CD14-positive monocyte (primary cell): ENCODE data around the gene STON1. TPM values are rescaled to one million over a fixed set of nuclear protein-coding genes. Genes with fewer than 3 reads are reported as not detected.
A peak's percentile ranks its signal among the peaks of the same experiment; 100 is the strongest.

Source experiments
- DNase-seq, 3 donors: peaks; one replicate each; pipeline ENCODE4 v3.0.0-alpha.2; 2011 to 2022
- H2AFZ ChIP-seq: 2 replicates; pipeline ENCODE4 v1.6.0; 2012; ENCODE audit warnings: mild to moderate bottlenecking, low read depth, low read length, inconsistent platforms; ENCODE audit not compliant: insufficient read depth, poor library complexity, severe bottlenecking
- H3K27ac ChIP-seq, 2 donors: 1 replicate in 1 of 2; 2 replicates in 1 of 2; pipeline ENCODE4 v1.5.1; 2012 to 2013; ENCODE audit warnings: low read length in 2 of 2, control low read depth in 1 of 2, inconsistent platforms in 1 of 2, low read depth in 1 of 2, mild to moderate bottlenecking in 1 of 2
- H3K27me3 ChIP-seq, 2 donors: one replicate each; pipeline versions ENCODE4 v1.6.0 to v1.6.1; 2011 to 2013; ENCODE audit warnings: low read length in 2 of 2; ENCODE audit not compliant: control insufficient read depth in 2 of 2, insufficient read depth in 2 of 2
- H3K36me3 ChIP-seq, 2 donors: replicated peaks in 1 of 2; 1 replicate in 1 of 2; 2 replicates in 1 of 2; pipeline versions ENCODE4 v1.5.1 to v1.6.1; 2012 to 2013; ENCODE audit warnings: low read length in 2 of 2, control low read depth in 1 of 2, inconsistent platforms in 1 of 2, mild to moderate bottlenecking in 1 of 2; ENCODE audit not compliant: insufficient read depth in 2 of 2, control insufficient read depth in 1 of 2
- H3K4me1 ChIP-seq, 2 donors: 1 replicate in 1 of 2; 2 replicates in 1 of 2; pipeline versions ENCODE4 v1.5.1 to v1.6.1; 2012 to 2013; ENCODE audit warnings: low read length in 2 of 2, control low read depth in 1 of 2, inconsistent platforms in 1 of 2, mild to moderate bottlenecking in 1 of 2, moderate library complexity in 1 of 2; ENCODE audit not compliant: insufficient read depth in 2 of 2, control insufficient read depth in 1 of 2
- H3K4me2 ChIP-seq: replicated peaks from 2 replicates; pipeline ENCODE3; 2012; ENCODE audit warnings: low read length, moderate library complexity, mild to moderate bottlenecking; ENCODE audit not compliant: poor library complexity, severe bottlenecking; ENCODE audit errors: extremely low read depth
- H3K4me3 ChIP-seq, 3 experiments: fragments of 200-600 bp in 1 of 3; sonication (generic) in 1 of 3; replicated peaks in 1 of 3; 1 replicate in 2 of 3; 2 replicates in 1 of 3; pipeline ENCODE4 v1.5.1; 2011 to 2013; ENCODE audit warnings: low read length in 3 of 3, mild to moderate bottlenecking in 3 of 3, control low read depth in 2 of 3, low read depth in 2 of 3, inconsistent platforms in 1 of 3, moderate library complexity in 1 of 3
- H3K79me2 ChIP-seq: 2 replicates; pipeline ENCODE4 v1.6.0; 2012; ENCODE audit warnings: mild to moderate bottlenecking, control low read depth, inconsistent platforms, low read length, moderate library complexity; ENCODE audit not compliant: insufficient read depth
- H3K9ac ChIP-seq: 2 replicates; pipeline ENCODE4 v1.6.0; 2017; ENCODE audit warnings: low read length, mild to moderate bottlenecking; ENCODE audit not compliant: insufficient read depth, poor library complexity, severe bottlenecking
- H3K9me3 ChIP-seq, 2 donors: replicated peaks in 1 of 2; 1 replicate in 1 of 2; 2 replicates in 1 of 2; pipeline versions ENCODE4 v1.5.1 to v1.6.1; 2012 to 2013; ENCODE audit warnings: low read length in 2 of 2, control low read depth in 1 of 2; ENCODE audit not compliant: control insufficient read depth in 1 of 2, insufficient read depth in 1 of 2
- H4K20me1 ChIP-seq: 2 replicates; pipeline ENCODE4 v1.6.0; 2012; ENCODE audit warnings: mild to moderate bottlenecking, low read length, control low read depth, moderate library complexity; ENCODE audit not compliant: insufficient read depth
- H3K27ac Mint-ChIP-seq, 7 donors: one replicate each; pipeline ENCODE4 v1.8.0; 2020; ENCODE audit warnings: mild to moderate bottlenecking in 7 of 7, mixed read lengths in 7 of 7, moderate library complexity in 6 of 7, inconsistent platforms in 2 of 7
- H3K27me3 Mint-ChIP-seq, 3 donors: one replicate each; pipeline ENCODE4 v1.8.0; 2021 to 2022; ENCODE audit warnings: low read depth in 3 of 3, mild to moderate bottlenecking in 3 of 3, mixed read lengths in 3 of 3, moderate library complexity in 3 of 3, inconsistent platforms in 1 of 3
- H3K36me3 Mint-ChIP-seq, 2 donors: one replicate each; pipeline ENCODE4 v1.8.0; 2020; ENCODE audit warnings: mixed read lengths in 2 of 2, inconsistent platforms in 1 of 2, mild to moderate bottlenecking in 1 of 2
- H3K4me1 Mint-ChIP-seq: one replicate; pipeline ENCODE4 v1.8.0; 2020; ENCODE audit warnings: mild to moderate bottlenecking, mixed read lengths
- H3K4me3 Mint-ChIP-seq, 2 donors: one replicate each; pipeline ENCODE4 v1.8.0; 2020; ENCODE audit warnings: mild to moderate bottlenecking in 2 of 2, mixed read lengths in 2 of 2, moderate library complexity in 1 of 2
- H3K9me3 Mint-ChIP-seq, 7 donors: one replicate each; pipeline ENCODE4 v1.8.0; 2020 to 2022; ENCODE audit warnings: mixed read lengths in 7 of 7, mild to moderate bottlenecking in 6 of 7, moderate library complexity in 6 of 7, inconsistent platforms in 2 of 7
- WGBS: methylation state at CpG from one replicate; pipeline ENCODE4 v1.1.5; 2013; ENCODE audit warnings: missing lambda C conversion rate; ENCODE audit not compliant: insufficient coverage; 5-methylcytosine and 5-hydroxymethylcytosine counted together
- intact Hi-C, 2 donors: fragments of 100-400 bp; cut with micrococcal nuclease; formaldehyde crosslinking; loops; one replicate each; pipeline versions ENCODE4 v1.15.0 to v1.15.1; 2023
- polyA plus RNA-seq, 3 donors: library from polyadenylated mRNA; depleted of rRNA in 1 of 3; unstranded in 2 of 3; stranded (reverse) in 1 of 3; fragments of 300-500 nt in 2 of 3; fragments of >200 nt in 1 of 3; fragmentation: Illumina TruSeq in 2 of 3; gene quantifications; 1 replicate in 2 of 3; 2 replicates in 1 of 3; pipeline ENCODE4 v1.2.3, GENCODE V29; 2012 to 2021
- TF ChIP-seq, protein P1 (sequence below): fragments of 200-600 bp; IDR thresholded peaks from one replicate; pipeline ENCODE4 v1.8.0; 2022; ENCODE audit warnings: antibody characterized with exemption, mild to moderate bottlenecking

Gene STON1
- polyA plus RNA-seq, 3 donors: 0.12 to 0.33 TPM; not detected in 1

- H3K27ac ChIP-seq: no peak overlapping the region
Observed at GRCh38 chr2:48496849-48497248, 33.1 kb upstream of the STON1 start.

DNA sequence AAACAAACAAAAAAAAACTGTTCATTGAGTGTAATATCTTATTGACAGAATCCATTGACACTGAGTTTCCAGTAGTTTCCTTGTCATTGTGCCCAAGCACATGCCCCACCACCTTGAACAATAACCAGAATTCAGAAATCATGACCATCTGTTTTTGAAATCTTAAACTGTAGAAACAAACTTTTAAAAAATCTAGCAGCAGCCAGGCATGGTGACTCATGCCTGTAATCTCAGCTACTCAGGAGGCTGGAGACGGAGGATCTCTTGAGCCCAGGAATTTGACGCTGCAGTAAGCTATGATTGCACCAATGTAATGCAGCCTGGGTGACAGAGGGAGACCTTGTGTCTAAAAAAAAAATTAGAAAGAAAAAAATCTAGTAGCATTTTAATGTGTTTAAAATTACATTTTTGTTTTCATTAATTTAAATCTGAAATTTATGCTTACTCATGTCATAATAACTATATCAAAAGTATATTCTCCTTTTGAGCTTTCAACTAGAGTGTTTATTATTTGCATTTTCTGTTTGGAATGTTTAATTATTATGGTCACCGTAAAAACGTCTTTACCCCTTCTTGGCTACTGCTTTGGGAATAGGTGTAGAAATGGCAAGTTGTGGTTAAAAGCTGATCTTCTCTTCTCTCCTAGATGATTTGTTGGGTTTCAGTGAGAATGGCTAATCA, 25.2 kb upstream of the STON1 start:
- Mint-ChIP-seq H3K9me3 (peaks cover 0 to 2% (median 0%) of the 10 kb centered on the region in 7 donors), H3K36me3 (peaks cover 59 to 86% of the 10 kb centered on the region in 2 donors), H3K4me3 (no peak overlapping the region), H3K27ac (peak overlapping the region in 1 of 7 donors; percentile 32), H3K27me3 (no peaks in the 10 kb centered on the region), H3K4me1 (peaks cover 13% of the 10 kb centered on the region)
- Histone ChIP-seq H3K27ac (no peak overlapping the region), H2AFZ (no peak overlapping the region), H4K20me1 (no peaks in the 10 kb centered on the region), H3K9me3 (no peaks in the 10 kb centered on the region), H3K27me3 (no peaks in the 10 kb centered on the region), H3K4me2 (no peak overlapping the region), H3K4me1 (peaks cover 8% of the 10 kb centered on the region in 2 donors), H3K4me3 (no peak overlapping the region), H3K36me3 (peaks cover 77 to 92% of the 10 kb centered on the region in 2 donors), H3K9ac (no peak overlapping the region), H3K79me2 (no peaks in the 10 kb centered on the region)
- intact Hi-C loops: no loop called here
- 100% methylated on average over 1 of the region's 4 CpGs for WGBS
- TF ChIP-seq, protein P1, sequence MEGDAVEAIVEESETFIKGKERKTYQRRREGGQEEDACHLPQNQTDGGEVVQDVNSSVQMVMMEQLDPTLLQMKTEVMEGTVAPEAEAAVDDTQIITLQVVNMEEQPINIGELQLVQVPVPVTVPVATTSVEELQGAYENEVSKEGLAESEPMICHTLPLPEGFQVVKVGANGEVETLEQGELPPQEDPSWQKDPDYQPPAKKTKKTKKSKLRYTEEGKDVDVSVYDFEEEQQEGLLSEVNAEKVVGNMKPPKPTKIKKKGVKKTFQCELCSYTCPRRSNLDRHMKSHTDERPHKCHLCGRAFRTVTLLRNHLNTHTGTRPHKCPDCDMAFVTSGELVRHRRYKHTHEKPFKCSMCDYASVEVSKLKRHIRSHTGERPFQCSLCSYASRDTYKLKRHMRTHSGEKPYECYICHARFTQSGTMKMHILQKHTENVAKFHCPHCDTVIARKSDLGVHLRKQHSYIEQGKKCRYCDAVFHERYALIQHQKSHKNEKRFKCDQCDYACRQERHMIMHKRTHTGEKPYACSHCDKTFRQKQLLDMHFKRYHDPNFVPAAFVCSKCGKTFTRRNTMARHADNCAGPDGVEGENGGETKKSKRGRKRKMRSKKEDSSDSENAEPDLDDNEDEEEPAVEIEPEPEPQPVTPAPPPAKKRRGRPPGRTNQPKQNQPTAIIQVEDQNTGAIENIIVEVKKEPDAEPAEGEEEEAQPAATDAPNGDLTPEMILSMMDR: no peak
- DNase-seq: no peak

More at GRCh38 chr2:48496849-48497248, 33.1 kb upstream of the STON1 start:
- WGBS: no CpG with 5 or more reads among the region's 2 CpGs
- H2AFZ ChIP-seq: no peak overlapping the region
- no peaks in the 10 kb centered on the region for H3K9me3 ChIP-seq
- Mint-ChIP-seq H3K9me3 (no peaks in the 10 kb centered on the region), H3K36me3 (peaks cover 65 to 91% of the 10 kb centered on the region in 2 donors), H3K4me3 (no peak overlapping the region), H3K27ac (peak overlapping the region in 2 of 7 donors; percentile 10 to 35), H3K27me3 (no peaks in the 10 kb centered on the region), H3K4me1 (no peaks in the 10 kb centered on the region)
- no peak for DNase-seq
- H3K4me1 ChIP-seq: no peaks in the 10 kb centered on the region
- no peaks in the 10 kb centered on the region for H3K79me2 ChIP-seq
- no peak overlapping the region for H3K4me3 ChIP-seq
- no peak overlapping the region for H3K9ac ChIP-seq
- intact Hi-C loops: no loop called here
- no peaks in the 10 kb centered on the region for H3K27me3 ChIP-seq
- H4K20me1 ChIP-seq: no peaks in the 10 kb centered on the region
- TF ChIP-seq, protein P1: no peak
- H3K4me2 ChIP-seq: no peak overlapping the region
- peaks cover 82 to 94% of the 10 kb centered on the region in 2 donors for H3K36me3 ChIP-seq
